NCI-H2081 (cell line): Measurements from ENCODE around the gene ACAN.
"Not testable (repeated sequence)": the region's sequence is repeated elsewhere in the genome, so short reads cannot be mapped to it uniquely, and the experiment has no call there.

Experiments used
- DNase-seq, 2 experiments: peaks; one replicate each; lab custom pipeline; 2025; lab: John Stamatoyannopoulos, UW

The ACAN gene

DNA sequence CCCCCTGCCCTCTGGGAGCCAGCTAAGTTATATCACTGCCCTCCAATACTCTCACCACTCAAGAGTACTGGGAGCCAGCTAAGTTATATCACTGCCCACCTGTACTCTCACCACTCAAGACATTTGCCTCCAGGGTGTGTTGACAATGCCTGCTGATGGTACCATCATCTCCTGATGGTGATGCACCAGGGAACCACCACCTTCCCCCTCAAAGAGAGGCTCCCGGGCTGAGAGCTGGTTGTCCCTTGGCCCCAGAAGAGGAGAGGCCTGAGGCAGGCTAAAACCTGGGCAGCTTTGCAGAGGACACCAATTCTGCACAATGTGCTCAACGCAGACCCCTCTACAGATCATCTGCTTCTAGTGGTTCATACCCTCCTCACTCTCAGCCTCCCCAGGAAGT, 99.6 kb downstream of the ACAN start:
- DNase-seq: no peak

DNA sequence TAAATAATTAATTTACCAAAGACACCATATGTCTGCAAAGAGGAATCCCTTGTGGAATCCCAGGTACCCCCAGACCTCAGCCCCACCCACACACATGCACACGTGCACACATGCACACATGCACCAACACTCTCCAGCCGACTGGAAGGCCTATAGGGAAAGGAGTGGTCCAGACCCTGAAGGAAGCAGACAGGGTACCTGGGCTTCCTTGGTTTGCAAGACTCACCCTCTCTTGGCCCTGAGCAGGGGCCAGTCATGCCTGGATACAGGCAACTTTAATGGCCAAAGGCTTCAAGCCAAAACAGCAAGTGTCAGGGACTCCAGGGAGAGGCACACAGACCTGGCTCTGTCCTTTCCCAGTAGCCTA, 101.0 kb downstream of the ACAN start:
- no peak for DNase-seq

DNA sequence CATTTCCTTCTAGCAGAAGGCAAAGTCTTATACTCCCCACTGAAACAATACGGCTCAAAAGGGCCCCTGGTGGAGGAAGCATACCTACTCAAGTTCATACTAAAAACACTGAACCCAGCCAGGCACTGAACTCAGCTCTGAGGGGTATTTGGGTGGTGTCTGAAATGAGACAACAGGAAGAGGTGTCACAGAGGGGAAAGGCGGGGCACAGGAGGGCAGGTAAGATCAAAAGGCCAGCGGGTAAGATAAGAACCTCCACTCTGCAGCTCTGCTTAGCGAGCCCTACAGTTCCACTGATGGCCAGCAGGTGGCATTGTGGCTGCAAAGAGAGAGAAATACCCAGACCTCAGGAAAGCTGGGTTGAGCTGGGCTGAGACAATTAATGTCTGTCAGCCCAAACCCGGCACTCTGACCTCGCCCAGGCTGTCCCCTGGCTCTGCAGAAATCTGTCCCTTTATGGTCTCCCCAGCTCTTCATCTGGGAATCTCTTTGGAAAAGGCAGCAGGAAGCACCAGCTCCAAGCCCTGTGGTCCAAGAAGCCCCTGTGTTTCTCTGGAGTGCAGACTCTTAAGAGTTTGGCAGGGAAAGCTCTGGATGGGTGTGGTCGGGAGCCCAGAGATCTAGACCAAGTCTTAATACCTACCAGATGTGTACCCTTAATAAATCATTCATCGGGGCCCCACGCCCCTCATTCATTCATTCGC, 101.5 kb downstream of the ACAN start:
- DNase-seq: peak; percentile 68 to 78

DNA sequence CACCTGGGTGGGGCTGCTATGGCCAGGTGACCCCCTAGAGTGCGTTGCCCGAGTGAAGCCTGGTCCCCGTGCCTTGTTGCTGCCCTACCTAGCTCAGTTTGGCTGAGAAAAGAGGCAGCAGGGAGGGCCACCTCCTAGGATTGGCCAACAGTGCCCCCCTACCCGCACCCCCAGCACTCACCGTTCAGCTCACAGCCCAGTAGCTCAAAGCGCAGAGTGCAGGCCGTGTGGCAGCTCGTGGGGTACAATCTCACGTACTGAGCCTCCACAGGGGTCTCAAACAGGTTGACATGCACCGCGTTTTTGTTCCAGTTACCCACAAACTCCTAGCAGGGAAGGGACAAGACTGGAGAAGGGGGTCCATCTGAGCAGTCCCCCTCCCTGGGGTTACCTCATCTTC, 102.3 kb downstream of the ACAN start:
- DNase-seq: no peak

DNA sequence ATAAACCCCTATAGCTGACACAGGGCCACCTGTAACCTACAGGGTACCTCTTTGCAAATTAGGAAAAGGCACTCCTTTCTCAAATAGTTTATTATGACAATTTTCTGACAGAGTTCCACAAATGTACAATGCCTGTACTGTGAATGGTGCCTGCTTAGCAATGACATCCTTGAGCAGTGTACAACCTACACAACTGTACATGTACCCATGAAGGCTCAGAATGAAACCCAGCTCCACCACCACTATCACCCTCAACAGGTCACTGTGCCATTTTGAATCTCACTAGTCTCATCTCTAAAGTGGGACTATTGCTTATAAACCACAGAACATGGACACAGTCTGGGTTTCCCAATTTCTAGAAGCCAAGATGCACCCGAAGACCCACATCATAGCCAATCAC, 102.9 kb downstream of the ACAN start:
- DNase-seq: no peak

DNA sequence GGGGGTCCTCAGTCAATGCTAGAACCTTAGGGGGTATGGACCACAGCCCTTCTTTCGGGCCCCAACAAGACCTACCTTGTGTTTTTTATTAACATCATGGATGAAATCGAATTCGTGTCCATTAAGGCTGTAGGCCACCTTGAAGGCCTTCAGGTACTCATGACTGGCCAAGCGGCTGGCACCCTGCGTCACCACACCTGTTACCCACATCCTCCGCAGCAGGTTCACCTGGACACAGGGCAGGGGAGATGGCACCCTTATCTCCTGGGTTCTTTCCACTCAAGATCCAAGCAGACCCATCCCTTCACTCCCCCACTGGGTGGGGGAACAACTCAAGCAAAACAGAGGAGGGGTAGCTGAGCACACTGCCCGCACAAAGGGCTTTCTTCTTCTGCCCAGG, 103.3 kb downstream of the ACAN start:
- no peak for DNase-seq

DNA sequence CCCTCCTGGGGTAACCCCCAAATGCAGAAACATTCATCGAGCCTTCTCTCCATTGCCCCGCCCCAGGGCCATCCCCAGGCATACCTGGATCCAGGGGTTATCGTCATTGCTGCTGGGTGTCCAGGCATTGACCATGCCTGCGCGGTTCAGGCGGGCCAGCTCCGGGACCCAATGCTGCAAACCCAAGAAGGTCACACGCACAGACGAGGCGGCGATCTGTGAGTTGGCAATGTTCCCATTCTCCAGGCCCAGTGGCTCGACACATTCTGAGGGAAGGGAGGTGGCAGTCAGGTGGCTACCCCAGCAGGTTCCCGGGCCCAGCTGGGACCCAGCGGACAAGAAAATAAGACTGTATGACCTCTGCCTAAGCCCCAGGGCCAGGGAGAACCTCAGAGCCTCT, 103.9 kb downstream of the ACAN start:
- no peak for DNase-seq

DNA sequence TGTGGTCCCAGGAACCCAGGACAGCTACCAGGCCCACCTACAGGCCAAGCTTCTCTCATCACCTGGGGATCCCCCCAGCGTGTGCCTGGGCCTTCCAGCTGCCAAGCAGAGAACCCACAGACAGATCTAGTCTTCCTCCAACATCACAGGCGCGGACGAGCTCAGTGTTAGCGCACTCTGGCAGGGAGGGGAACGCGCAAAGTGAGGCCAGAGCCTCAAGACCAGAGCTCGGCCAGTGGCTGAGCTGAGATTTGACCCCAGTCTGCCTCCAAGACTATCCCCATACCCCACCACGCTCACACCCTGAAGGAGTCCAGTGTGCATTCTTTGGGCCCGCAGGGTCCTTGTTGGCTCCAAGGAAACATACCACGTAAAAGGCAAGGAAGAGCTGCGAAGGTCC, 104.9 kb downstream of the ACAN start:
- DNase-seq: no peak

DNA sequence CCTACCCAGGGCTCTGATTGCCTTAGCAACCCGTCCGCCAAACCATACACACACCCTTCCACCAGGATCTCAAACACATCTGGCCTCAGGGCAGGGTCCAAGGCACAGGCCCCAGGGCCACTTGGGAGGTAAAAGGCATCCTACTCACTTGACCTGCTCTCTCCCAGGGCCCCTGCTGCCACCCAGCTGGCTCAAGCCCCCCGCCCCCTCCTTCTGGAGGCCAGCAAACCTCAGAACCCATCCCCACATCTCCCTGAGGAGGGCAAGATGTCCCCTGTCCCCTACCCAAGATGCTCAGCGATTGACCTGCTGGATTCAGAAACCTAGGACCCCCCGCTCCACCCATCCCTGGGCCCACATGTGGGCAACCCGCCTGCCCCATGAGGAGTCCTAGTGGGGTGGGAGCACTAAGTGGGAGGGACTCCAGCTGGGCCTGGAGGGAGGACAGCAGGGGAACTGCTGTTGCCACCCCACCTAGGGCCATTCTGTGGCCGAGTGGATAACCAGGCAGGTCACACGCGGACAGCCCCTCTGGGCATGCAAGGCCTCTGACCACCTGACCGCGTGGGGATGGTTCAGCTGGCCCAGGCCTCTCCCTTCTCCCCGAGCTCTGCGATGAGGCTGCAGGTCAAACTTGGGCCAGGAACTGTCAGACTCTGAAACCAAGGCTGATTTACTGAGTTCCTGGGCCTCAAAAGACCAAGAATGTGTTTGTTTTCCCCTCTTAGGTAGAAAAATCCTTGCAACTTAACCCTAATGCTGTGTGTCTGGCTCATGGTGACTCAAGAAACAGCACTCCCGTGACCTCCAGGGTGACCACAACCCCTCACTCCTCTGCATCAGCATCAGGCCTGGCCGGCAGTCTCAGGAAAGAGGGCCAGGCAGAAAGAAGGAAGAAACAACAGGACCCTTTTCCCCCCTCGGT, 105.7 kb downstream of the ACAN start:
- DNase-seq: no peak

DNA sequence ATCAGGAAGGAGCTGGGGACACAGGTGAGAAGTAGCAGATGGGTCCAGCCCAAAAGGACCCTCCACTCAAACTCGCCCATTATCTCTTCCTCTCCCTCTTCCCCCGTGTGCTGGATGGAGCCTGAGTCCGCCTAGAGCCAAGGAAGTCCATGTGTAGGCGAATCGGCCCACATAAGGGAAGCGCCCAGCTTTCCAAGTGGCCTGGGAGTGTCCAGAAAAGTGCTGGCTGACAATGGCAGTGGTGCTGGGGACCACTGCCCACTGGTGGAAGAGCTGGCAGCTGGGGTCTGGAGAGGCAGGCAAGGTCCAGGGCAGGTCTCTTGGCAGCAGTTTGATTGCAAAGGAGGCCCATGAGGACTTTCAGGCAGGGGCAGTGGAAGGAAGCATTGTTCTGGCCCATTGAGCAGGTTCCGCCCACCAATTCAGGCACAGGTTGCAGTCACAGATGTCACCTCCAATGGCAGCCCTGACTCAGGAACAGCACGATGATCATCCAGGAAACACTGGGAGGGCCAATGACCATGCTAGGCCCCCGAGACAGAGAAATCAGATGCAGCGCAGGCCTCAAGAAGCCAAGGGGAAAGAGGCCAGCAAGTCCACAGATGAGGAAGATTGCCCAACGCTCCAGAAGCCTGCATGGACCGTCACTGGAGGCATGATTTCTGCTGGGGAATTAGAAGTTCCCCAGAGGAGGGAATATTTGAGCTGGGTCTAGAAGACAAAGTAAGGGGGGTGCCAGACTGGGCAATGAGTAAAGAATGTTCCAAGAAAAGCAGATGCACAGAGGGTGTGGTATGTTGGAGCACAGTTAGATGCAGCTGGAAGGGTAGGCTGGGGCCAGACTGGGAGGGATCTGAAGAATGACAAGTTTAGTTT, 107.0 kb downstream of the ACAN start:
- no peak for DNase-seq

DNA sequence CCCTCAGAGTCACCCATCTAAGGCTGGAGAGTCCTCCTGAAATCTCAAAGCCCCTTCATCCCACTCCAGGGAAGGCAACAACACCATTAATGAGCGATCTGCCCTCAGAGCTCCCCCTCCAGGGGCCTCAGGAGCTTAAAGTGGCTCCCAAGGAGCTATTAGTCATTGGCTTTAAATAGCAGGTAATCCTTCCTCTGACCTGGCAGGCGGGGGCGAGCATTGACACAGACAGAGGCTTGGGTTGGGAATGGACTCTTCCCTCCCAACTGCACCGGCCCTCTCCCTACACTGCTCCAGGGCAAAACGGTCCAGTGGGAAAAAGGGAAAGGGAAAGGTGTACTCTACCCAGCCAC, 108.5 kb downstream of the ACAN start:
- no peak for DNase-seq

DNA sequence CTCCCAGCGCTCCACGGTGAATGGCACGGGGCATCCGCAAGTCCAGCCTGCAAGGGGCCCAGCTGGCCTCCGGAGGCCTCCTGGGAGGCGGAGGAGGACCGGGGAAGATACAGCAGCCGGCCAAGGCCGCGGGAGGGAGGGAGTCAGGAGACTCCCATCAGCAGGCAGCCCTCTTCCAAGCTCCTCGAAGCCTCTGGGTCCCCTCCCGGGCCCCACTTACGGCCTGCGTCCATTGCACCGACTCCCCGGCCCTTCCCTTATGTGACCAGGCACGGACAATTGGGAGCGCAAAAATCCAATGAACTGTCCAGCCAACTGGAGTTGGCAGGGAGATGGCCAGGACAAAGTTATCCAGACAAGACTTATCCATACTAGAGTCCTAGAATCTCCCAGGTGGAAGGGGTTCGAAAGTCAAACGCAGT, 109.3 kb downstream of the ACAN start:
- no peak for DNase-seq

DNA sequence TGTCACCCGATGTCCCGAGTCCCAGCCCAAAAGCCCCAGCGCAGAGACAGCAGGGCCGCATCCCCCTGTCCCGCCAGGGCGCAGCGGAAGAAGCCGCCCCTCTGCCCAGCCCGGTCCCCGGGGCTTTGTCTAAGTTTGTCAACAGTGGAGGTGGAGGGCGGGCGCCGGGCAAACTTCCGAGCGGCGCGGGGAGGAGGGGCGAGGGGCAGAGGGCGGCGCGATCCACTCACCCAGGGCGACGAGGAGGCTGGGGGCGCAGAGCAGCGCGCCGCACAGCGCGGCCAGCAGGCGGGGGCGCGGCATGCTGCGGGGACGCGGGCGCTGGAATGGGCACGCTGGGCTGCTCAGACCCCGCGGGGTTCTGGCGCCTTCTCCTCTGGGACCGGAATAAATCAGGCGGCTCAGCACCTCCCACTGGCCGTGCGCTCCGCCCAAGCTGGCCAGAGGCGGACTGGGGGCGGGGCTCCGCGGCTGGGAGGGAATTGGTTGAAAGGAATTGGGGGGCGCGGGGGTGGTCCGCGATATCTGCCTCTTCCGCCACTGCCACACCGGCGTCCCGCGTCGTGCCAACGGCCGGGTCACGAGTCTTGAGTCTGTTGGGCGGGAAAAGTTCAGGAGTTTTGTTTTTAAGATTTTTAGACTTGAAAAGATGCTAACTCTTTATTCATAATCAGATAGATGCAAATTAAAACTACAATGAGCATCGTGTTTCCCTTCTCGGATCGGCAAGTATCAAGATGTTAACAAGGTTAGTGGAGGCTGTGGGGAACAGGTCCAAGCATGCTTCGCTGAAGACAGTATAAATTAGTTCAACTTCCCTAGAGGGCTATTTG, 110.0 kb downstream of the ACAN start, which contains the start of gene MFGE8:
Gene MFGE8 (minus strand): TSS at position 363 of the 833 bp plus-strand sequence. CDS start 60 bp downstream, at position 303.
- peak; percentile 66 to 69 for DNase-seq

DNA sequence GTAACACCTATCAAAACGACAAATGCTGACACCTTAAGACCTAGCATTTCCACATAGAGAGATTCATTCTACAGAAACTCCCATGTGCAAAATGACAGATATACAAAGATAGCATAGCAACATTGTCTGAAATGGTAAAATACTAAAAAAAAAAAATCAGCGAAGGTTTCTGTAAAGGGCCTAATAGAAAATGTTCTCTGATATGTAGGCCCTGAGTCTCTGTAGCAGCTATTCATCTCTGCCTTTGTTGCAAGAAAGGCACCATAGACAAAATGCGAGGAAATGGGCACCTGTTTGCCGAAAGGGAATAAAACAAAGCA, 110.6 kb downstream of the ACAN start:
- no peak for DNase-seq

DNA sequence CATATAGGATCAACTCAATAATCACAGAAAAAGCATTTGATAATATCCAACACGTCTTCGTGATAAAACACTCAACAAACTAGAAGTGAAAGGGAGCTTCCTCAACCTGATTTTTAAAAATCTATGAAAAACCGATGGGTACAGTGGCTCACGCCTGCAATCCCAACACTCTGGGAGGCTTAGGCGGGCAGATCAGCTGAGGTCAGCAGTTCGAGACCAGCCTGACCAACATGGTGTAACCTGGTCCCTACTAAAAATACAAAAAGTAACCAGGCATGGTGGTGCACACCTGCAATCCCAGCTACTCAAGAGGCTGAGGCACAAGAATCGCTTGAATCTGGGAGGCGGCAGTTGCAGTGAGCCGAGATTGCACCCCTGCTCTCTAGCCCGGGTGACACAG, 112.1 kb downstream of the ACAN start:
- DNase-seq: no peak

DNA sequence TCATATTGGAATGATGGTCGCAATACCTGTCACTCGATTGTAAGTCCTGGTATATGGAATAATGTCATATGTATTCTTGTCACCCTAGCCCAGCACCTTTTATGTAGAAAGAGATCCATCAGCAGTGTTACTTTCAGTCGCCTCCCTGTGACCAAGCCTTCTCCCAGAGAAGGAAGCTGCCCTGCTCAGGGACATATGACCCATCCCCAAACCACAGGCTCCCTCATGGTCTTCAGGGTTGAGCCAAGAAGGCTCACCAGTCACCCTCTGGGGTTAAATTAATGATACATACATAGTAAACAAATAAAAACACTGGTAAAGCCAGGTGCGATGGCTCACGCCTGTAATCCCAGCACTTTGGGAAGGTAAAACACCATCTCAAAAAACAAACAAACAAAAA, 114.5 kb downstream of the ACAN start:
- DNase-seq: no peak

DNA sequence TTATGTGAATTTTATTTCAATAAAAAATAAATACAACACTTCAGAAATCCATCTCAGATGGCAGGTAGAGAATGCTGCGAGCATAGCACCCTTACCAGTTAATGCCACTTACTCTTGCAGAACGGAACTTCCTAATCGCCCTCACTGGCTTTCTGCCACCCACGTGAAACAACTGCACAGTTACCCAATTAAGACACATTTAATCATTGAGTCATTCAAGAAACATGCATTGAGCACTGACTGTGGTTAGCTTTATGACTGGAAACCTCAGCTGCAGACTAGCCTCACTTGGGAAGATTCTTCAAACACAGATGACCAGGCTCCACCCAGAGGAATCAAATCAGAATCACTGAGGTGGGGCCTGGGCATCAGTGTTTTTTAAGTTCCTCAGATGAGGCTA, 115.5 kb downstream of the ACAN start:
- no peak for DNase-seq

DNA sequence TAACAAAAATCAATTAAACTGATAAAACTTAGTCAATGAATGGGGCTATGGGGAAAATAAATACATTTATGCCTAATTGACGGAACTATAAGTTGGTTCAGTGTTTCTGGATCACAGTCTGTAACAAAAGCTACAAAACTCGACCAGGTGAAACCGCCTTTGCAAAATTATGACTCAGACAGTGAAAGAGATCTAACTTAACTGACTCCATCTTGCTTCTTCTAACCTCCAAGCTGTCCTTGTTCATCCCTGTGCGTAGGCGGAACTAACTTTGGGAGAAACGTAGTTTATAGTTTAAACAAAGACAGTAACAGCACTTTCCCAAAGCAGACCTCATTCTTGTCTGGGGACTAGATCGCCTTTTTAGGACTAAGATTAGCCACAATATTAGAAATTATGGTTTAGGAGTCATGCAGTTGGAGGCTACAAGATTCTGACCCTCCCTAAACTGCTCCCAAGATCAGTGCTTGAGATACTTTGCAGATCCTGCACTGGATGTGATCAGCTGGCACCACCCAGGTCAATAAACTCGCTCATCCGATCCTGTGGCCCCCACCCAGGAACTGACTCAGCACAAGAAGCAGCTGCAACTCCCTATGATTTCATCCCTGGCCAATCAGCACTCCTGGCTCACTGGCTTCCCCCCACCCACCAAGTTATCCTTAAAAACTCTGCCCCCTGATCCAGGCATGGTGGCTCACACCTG, 117.1 kb downstream of the ACAN start:
- no peak for DNase-seq

DNA sequence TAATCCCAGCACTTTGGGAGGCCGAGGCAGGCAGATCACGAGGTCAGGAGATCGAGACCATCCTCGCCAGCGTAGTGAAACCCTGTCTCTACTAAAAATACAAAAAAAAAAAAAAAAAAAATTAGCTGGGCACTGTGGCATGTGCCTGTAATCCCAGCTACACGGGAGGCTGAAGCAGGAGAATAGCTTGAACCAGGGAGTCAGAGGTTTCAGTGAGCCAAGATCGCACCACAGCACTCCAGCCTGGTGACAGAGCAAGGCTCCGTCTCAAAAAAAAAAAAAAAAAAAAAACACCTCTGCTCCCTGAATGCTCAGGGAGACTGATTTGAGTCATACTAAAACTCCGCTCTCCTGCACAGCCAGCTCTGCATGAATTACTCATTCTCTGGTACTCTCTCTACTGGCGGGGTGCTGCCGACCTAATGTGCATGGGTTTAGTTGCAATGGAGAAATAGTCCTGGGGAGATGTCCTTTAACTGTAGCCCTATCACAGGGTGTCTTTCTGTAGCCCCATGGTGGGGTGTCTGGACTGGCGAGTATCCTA, 117.7 kb downstream of the ACAN start:
- DNase-seq: not testable (repeated sequence)
